ENCODE measurements around the gene PLXNB3. TPM values are rescaled to one million over a fixed set of nuclear protein-coding genes. Genes with fewer than 3 reads are reported as not detected.

PLXNB3 gene
- total and polyA plus RNA-seq, 4 experiments from 2014 or later = not detected

GRCh38 chrX:153770601-153771414, 6.8 kb downstream of the PLXNB3 start:
- no peak overlapping the region for H3K4me3 ChIP-seq (ENCODE audit: low read length in 2 of 2)
- no peaks in the 10 kb centered on the region for H3K4me1 ChIP-seq (ENCODE audit: insufficient read depth, low read length)
- CTCF ChIA-PET (ENCODE audit: partially characterized antibody) = no interaction called here
- no peaks in the 10 kb centered on the region for H3K36me3 ChIP-seq (ENCODE audit: insufficient read depth, low read length)
- H3K27ac Mint-ChIP-seq = no peak overlapping the region
- POLR2A ChIA-PET (ENCODE audit: partially characterized antibody) = no interaction called here
- no peaks in the 10 kb centered on the region for H3K9me3 ChIP-seq (ENCODE audit: control insufficient read depth in 1 of 2, low read length in 2 of 2)
- no peaks in the 10 kb centered on the region for H3K27me3 Mint-ChIP-seq
- no peaks in the 10 kb centered on the region for H3K36me3 Mint-ChIP-seq
- peaks cover 0 to 4% (median 3%) of the 10 kb centered on the region in 4 donors for H3K4me1 Mint-ChIP-seq
- no peaks in the 10 kb centered on the region for H3K9me3 Mint-ChIP-seq
- H3K27me3 ChIP-seq (ENCODE audit: insufficient read depth, low read length) = no peaks in the 10 kb centered on the region
- intact Hi-C loops (cut with micrococcal nuclease) = no loop called here
- no peak for DNase-seq
- H3K4me3 Mint-ChIP-seq = no peak overlapping the region
- no peak overlapping the region for H3K27ac ChIP-seq (ENCODE audit: low read depth, low read length)

DNA sequence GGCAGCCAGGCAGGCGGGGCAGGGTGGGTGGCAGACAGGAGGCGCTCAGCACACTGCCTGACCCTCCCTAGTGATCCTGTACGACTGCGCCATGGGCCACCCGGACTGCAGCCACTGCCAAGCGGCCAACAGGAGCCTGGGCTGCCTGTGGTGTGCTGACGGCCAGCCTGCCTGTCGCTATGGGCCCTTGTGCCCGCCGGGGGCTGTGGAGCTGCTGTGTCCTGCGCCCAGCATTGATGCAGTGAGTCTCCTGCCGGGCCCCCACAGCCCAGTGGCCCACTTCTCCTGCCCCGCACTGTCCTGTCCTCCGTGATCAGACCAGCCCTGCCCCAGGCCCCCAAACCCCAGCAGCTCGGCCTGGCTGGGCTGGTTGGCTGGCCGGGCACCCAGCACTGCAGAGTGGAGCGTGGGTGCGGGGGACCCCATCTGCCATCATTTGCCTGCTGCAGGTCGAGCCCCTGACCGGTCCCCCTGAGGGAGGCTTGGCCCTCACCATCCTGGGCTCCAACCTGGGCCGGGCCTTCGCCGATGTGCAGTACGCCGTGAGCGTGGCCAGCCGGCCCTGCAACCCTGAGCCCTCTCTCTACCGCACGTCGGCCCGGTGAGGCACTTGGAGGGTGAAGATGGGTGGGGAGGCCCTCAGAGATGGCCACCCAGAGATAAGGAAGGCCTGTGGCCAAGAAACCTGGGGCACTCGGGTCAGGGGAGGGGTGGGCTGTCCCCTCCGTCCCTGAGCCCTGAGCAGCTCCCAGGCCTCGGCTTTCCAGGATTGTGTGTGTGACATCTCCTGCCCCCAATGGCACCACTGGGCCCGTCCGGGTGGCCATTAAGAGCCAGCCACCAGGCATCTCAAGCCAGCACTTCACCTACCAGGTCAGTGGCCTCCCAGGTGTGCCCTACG, 7.6 kb downstream of the PLXNB3 start:
- H3K36me3 Mint-ChIP-seq = no peaks in the 10 kb centered on the region

DNA sequence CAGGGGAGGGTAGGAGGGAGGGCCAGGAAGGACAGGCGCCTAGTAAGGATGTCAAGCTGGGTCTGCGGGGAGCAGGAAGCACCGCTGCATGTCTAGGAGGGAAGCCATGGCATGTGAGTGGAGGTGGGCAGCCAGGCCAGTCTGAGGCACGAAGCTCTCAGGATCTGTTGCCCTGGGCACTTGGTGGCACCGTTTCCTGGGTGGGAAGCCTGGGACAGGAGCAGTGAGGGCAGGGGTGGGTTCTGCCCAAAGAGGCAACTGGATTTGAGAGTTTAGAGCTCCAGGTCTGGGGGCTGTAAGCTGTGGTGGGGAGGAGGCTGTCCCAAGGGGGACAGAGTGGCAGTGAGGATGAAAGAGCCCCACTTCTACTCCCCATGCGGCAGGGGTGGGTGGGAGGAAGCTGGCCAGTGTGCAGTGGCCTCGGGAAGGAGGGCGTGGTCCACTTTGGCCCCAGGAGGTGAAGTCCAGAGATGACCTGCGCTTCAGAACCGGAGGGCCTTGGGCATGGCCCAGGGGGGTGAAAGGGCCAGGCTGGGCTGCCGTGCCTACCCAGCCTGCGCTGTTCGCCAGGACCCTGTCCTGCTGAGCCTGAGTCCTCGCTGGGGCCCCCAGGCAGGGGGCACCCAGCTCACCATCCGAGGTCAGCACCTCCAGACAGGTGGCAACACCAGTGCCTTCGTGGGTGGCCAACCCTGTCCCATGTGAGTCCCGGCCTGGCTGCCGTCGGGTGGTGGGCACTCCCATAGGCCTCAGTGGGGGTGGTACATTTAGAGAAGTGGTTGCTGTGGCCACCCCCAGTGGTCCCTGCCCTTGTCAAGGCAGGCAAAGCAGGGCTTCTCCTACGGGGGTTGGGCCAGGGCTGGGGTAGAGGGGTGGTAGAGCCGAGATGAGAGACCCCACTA, 8.5 kb downstream of the PLXNB3 start:
- Mint-ChIP-seq H3K9me3 (no peaks in the 10 kb centered on the region), H3K36me3 (no peaks in the 10 kb centered on the region), H3K27me3 (no peaks in the 10 kb centered on the region), H3K4me1 (peaks cover 0 to 4% (median 0%) of the 10 kb centered on the region in 4 donors), H3K4me3 (no peak overlapping the region), H3K27ac (no peak overlapping the region)
- H3K9me3 ChIP-seq (ENCODE audit: control insufficient read depth in 1 of 2, low read length in 2 of 2) = no peaks in the 10 kb centered on the region
- no peaks in the 10 kb centered on the region for H3K36me3 ChIP-seq (ENCODE audit: insufficient read depth, low read length)
- ChIA-PET CTCF (ENCODE audit: partially characterized antibody) (no interaction called here), POLR2A (ENCODE audit: partially characterized antibody) (no interaction called here)
- H3K4me3 ChIP-seq (ENCODE audit: low read length in 2 of 2) = no peak overlapping the region
- H3K4me1 ChIP-seq (ENCODE audit: insufficient read depth, low read length) = no peaks in the 10 kb centered on the region
- H3K27me3 ChIP-seq (ENCODE audit: insufficient read depth, low read length) = no peaks in the 10 kb centered on the region
- intact Hi-C loops (cut with micrococcal nuclease) = no loop called here
- H3K27ac ChIP-seq (ENCODE audit: low read depth, low read length) = no peak overlapping the region
- no peak for DNase-seq

More for the DNA sequence above, 7.6 kb downstream of the PLXNB3 start:
- Mint-ChIP-seq H3K27me3 (no peaks in the 10 kb centered on the region), H3K9me3 (no peaks in the 10 kb centered on the region), H3K4me1 (peaks cover 0 to 4% (median 0%) of the 10 kb centered on the region in 4 donors), H3K27ac (no peak overlapping the region), H3K4me3 (no peak overlapping the region)
- CTCF ChIA-PET (ENCODE audit: partially characterized antibody) = no interaction called here
- DNase-seq = no peak
- POLR2A ChIA-PET (ENCODE audit: partially characterized antibody) = no interaction called here
- no peak overlapping the region for H3K4me3 ChIP-seq (ENCODE audit: low read length in 2 of 2)
- no peaks in the 10 kb centered on the region for H3K9me3 ChIP-seq (ENCODE audit: control insufficient read depth in 1 of 2, low read length in 2 of 2)
- intact Hi-C loops (cut with micrococcal nuclease) = no loop called here
- no peaks in the 10 kb centered on the region for H3K4me1 ChIP-seq (ENCODE audit: insufficient read depth, low read length)
- H3K27ac ChIP-seq (ENCODE audit: low read depth, low read length) = no peak overlapping the region
- no peaks in the 10 kb centered on the region for H3K36me3 ChIP-seq (ENCODE audit: insufficient read depth, low read length)
- no peaks in the 10 kb centered on the region for H3K27me3 ChIP-seq (ENCODE audit: insufficient read depth, low read length)

- Histone ChIP-seq H3K4me3 (ENCODE audit: low read length in 2 of 2) (no peak overlapping the region), H3K36me3 (ENCODE audit: insufficient read depth, low read length) (no peaks in the 10 kb centered on the region), H3K27me3 (ENCODE audit: insufficient read depth, low read length) (no peaks in the 10 kb centered on the region), H3K9me3 (ENCODE audit: control insufficient read depth in 1 of 2, low read length in 2 of 2) (no peaks in the 10 kb centered on the region), H3K4me1 (ENCODE audit: insufficient read depth, low read length) (no peaks in the 10 kb centered on the region), H3K27ac (ENCODE audit: low read depth, low read length) (no peak overlapping the region)
- POLR2A ChIA-PET (ENCODE audit: partially characterized antibody) = no interaction called here
- Mint-ChIP-seq H3K36me3 (no peaks in the 10 kb centered on the region), H3K27me3 (no peaks in the 10 kb centered on the region), H3K4me1 (peaks cover 0 to 1% (median 0%) of the 10 kb centered on the region in 4 donors), H3K27ac (no peak overlapping the region), H3K9me3 (no peaks in the 10 kb centered on the region), H3K4me3 (no peak overlapping the region)
- intact Hi-C loops (cut with micrococcal nuclease) = no loop called here
- DNase-seq = no peak
- CTCF ChIA-PET (ENCODE audit: partially characterized antibody) = no interaction called here
Measured at GRCh38 chrX:153773218-153773611, 9.2 kb downstream of the PLXNB3 start.

DNA sequence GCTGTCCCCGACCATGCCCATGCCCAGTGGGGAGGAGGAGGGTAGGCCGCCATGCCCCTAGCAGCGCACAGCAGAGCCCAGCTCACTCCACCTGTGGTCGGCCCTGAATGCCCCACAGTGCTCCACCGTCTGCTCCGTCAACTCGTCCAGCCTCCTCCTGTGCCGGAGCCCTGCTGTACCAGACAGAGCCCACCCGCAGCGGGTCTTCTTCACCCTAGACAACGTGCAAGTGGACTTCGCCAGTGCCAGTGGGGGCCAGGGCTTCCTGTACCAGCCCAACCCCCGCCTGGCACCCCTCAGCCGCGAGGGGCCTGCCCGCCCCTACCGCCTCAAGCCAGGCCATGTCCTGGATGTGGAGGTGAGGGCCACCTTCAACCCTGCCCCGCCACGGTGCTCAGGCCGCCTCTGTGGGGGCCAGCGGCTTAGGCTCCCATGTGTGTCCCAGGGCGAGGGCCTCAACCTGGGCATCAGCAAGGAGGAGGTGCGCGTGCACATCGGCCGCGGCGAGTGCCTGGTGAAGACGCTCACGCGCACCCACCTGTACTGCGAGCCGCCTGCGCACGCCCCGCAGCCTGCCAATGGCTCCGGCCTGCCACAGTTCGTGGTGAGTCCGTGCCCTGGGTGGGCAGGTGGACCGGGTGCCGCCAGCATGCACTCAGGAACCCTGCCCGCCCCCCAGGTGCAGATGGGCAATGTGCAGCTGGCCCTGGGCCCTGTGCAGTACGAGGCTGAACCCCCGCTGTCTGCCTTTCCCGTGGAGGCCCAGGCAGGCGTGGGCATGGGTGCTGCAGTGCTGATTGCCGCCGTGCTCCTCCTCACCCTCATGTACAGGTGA, 9.9 kb downstream of the PLXNB3 start:
- Mint-ChIP-seq H3K9me3 (no peaks in the 10 kb centered on the region), H3K4me1 (no peaks in the 10 kb centered on the region), H3K36me3 (no peaks in the 10 kb centered on the region), H3K27ac (no peak overlapping the region), H3K4me3 (no peak overlapping the region), H3K27me3 (no peaks in the 10 kb centered on the region)
- CTCF ChIA-PET (ENCODE audit: partially characterized antibody) = no interaction called here
- no peak for DNase-seq
- POLR2A ChIA-PET (ENCODE audit: partially characterized antibody) = no interaction called here
- intact Hi-C loops (cut with micrococcal nuclease) = no loop called here
- no peaks in the 10 kb centered on the region for H3K4me1 ChIP-seq (ENCODE audit: insufficient read depth, low read length)
- H3K36me3 ChIP-seq (ENCODE audit: insufficient read depth, low read length) = no peaks in the 10 kb centered on the region
- H3K4me3 ChIP-seq (ENCODE audit: low read length in 2 of 2) = no peak overlapping the region
- H3K27ac ChIP-seq (ENCODE audit: low read depth, low read length) = no peak overlapping the region
- H3K27me3 ChIP-seq (ENCODE audit: insufficient read depth, low read length) = no peaks in the 10 kb centered on the region
- no peaks in the 10 kb centered on the region for H3K9me3 ChIP-seq (ENCODE audit: control insufficient read depth in 1 of 2, low read length in 2 of 2)

DNA sequence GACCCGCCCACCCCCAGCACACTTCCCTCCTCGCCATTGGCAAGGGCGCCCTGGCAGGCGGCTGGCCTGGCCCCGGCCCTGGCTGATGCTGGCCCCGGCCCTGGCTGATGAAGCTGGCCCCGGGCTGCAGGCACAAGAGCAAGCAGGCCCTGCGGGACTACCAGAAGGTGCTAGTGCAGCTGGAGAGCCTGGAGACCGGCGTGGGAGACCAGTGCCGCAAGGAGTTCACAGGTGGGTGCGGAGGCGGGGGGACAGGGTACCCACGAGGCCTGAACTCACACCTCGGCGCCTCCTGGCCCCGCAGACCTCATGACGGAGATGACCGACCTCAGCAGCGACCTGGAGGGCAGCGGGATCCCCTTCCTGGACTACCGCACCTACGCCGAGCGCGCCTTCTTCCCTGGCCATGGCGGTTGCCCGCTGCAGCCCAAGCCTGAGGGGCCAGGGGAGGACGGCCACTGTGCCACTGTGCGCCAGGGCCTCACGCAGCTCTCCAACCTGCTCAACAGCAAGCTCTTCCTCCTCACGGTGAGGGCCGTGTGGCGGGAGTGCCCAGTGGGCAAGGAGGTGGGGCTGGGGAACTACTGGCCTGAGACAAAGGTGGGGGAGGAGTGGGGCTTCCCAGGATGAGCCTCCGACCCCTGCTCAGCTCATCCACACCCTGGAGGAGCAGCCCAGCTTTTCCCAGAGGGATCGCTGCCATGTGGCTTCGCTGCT, 10.7 kb downstream of the PLXNB3 start:
- Mint-ChIP-seq H3K9me3 (no peaks in the 10 kb centered on the region), H3K36me3 (no peaks in the 10 kb centered on the region), H3K27ac (no peak overlapping the region), H3K4me3 (no peak overlapping the region), H3K4me1 (peaks cover 0 to under 1% (median 0%) of the 10 kb centered on the region in 4 donors), H3K27me3 (peaks cover 1% of the 10 kb centered on the region in 2 donors)
- Histone ChIP-seq H3K27me3 (ENCODE audit: insufficient read depth, low read length) (no peaks in the 10 kb centered on the region), H3K36me3 (ENCODE audit: insufficient read depth, low read length) (no peaks in the 10 kb centered on the region), H3K4me1 (ENCODE audit: insufficient read depth, low read length) (no peaks in the 10 kb centered on the region), H3K27ac (ENCODE audit: low read depth, low read length) (no peak overlapping the region), H3K4me3 (ENCODE audit: low read length in 2 of 2) (no peak overlapping the region), H3K9me3 (ENCODE audit: control insufficient read depth in 1 of 2, low read length in 2 of 2) (no peaks in the 10 kb centered on the region)
- no peak for DNase-seq
- intact Hi-C loops (cut with micrococcal nuclease) = no loop called here
- ChIA-PET CTCF (ENCODE audit: partially characterized antibody) (no interaction called here), POLR2A (ENCODE audit: partially characterized antibody) (no interaction called here)
